Measurements from ENCODE around the gene SLC40A1.

GRCh38 chr2:189593115-189593514, 12.5 kb upstream of the SLC40A1 start:
- no peak for TF ChIP-seq CTCF (conservative IDR thresholded peaks at IDR 0.05; ENCODE audit: low read length)
- no peak for TF ChIP-seq EZH2phosphoT487 (IDR thresholded peaks at IDR 0.05; ENCODE audit: borderline replicate concordance)
